A673 (cell line): ENCODE data around the gene TMEM131L. TPM values are rescaled to one million over a fixed set of nuclear protein-coding genes. Genes with fewer than 3 reads are reported as not detected.

Experiments used
- BruUV-seq: library from RNA; stranded (reverse); fragments of 400-500 nt; replicated peaks from 2 replicates; lab custom pipeline; 2021; lab: Mats Ljungman, UMichigan
- CTCF ChIA-PET: fragments of 300-600 bp; sonication (Branson Sonifier 250); formaldehyde crosslinking; loops from one replicate; lab custom pipeline; 2022; ENCODE audit warnings: antibody characterized with exemption; lab: Charles Lee
- POLR2A ChIA-PET: fragments of 300-600 bp; sonication (Branson Sonifier 250); formaldehyde crosslinking; loops from one replicate; lab custom pipeline; 2022; ENCODE audit warnings: antibody characterized with exemption; ENCODE audit not compliant: low non-redundant PET; lab: Charles Lee
- DNase-seq: peaks from one replicate; pipeline ENCODE4 v3.0.0-alpha.2; 2015; ENCODE audit warnings: low spot score
- H3K27ac ChIP-seq: fragments of 200-600 bp; sonication (generic); 2 replicates; pipeline ENCODE4 v1.5.1; 2016; ENCODE audit warnings: mixed run types, low read depth, mild to moderate bottlenecking, mixed read lengths, antibody characterized with exemption, low read length; ENCODE audit not compliant: poor library complexity, severe bottlenecking
- H3K27me3 ChIP-seq: fragments of 200-600 bp; sonication (generic); replicated peaks from 2 replicates; pipeline ENCODE4 v1.6.1; 2017; ENCODE audit warnings: mixed run types, low read depth, mild to moderate bottlenecking, mixed read lengths, antibody characterized with exemption, low read length; ENCODE audit not compliant: insufficient read depth, poor library complexity
- H3K36me3 ChIP-seq: fragments of 200-600 bp; sonication (generic); 2 replicates; pipeline ENCODE4 v1.6.1; 2016; ENCODE audit warnings: mixed run types, mild to moderate bottlenecking, mixed read lengths, antibody characterized with exemption, low read length; ENCODE audit not compliant: insufficient read depth, poor library complexity, severe bottlenecking
- H3K4me1 ChIP-seq: fragments of 200-600 bp; sonication (generic); 2 replicates; pipeline ENCODE4 v1.6.1; 2017; ENCODE audit warnings: mixed run types, mild to moderate bottlenecking, mixed read lengths, antibody characterized with exemption, low read length; ENCODE audit not compliant: insufficient read depth, poor library complexity, severe bottlenecking
- H3K4me3 ChIP-seq: fragments of 200-600 bp; sonication (generic); 2 replicates; pipeline ENCODE4 v1.5.1; 2016; ENCODE audit warnings: low read depth, mixed run types, mild to moderate bottlenecking, mixed read lengths, low read length; ENCODE audit not compliant: poor library complexity, severe bottlenecking
- H3K9me3 ChIP-seq: fragments of 200-600 bp; sonication (generic); 2 replicates; pipeline ENCODE4 v1.6.1; 2016; ENCODE audit warnings: mixed run types, low read depth, mild to moderate bottlenecking, mixed read lengths, antibody characterized with exemption, low read length; ENCODE audit not compliant: poor library complexity, severe bottlenecking
- EZH2 ChIP-seq: fragments of 200-600 bp; sonication (generic); IDR thresholded peaks from 2 replicates; pipeline ENCODE4 v1.6.1; 2017; ENCODE audit warnings: borderline replicate concordance, low read depth, mild to moderate bottlenecking, mixed read lengths, antibody characterized with exemption, low read length; ENCODE audit not compliant: poor library complexity, severe bottlenecking
- intact Hi-C: fragments of 100-400 bp; cut with micrococcal nuclease; formaldehyde crosslinking; loops from one replicate; pipeline ENCODE4 v1.10.0; 2022; ENCODE audit not compliant: unreplicated experiment
- total RNA-seq: library from RNA; stranded (reverse); gene quantifications from 2 replicates; pipeline ENCODE4 v1.2.3, GENCODE V29; 2021
- TF ChIP-seq, protein P1 (sequence below): fragments of 300-800, 200-600 bp; sonication (generic); conservative IDR thresholded peaks from 2 replicates; pipeline ENCODE4 v1.5.1; 2017; ENCODE audit warnings: low read depth, mild to moderate bottlenecking, antibody characterized with exemption, low read length, moderate library complexity, mixed read lengths

TMEM131L gene
- total RNA-seq, 1 experiment from 2014 or later: 18.4 TPM

DNA sequence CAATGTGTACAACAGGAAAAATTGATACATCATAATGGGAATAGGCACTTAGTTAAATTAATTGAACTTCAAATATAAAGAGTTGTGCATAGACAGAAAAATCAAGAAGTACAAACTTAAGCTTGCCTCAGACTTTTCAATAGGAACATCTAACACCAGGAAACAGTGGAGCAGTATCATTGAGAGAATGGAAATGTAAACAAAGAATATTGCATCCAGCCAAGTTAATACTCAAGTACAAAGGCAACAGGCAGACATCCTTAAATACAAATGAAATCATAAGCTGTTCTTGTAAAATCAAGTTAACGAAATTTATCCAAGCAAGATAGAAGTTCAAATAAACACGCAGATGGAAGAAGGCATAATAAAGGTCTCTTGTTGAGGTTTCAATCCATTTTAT lies 146.7 kb downstream of the TMEM131L start:
- Histone ChIP-seq H3K36me3 (peaks cover 14% of the 10 kb centered on the region), H3K4me3 (no peak overlapping the region), H3K4me1 (no peaks in the 10 kb centered on the region), H3K27ac (no peak overlapping the region), H3K9me3 (no peaks in the 10 kb centered on the region), H3K27me3 (no peaks in the 10 kb centered on the region)
- ChIA-PET CTCF (no interaction called here), POLR2A (no interaction called here)
- no peak for DNase-seq
- BruUV-seq: no TSS peak
- TF ChIP-seq EZH2: no peak
- TF ChIP-seq, protein P1, sequence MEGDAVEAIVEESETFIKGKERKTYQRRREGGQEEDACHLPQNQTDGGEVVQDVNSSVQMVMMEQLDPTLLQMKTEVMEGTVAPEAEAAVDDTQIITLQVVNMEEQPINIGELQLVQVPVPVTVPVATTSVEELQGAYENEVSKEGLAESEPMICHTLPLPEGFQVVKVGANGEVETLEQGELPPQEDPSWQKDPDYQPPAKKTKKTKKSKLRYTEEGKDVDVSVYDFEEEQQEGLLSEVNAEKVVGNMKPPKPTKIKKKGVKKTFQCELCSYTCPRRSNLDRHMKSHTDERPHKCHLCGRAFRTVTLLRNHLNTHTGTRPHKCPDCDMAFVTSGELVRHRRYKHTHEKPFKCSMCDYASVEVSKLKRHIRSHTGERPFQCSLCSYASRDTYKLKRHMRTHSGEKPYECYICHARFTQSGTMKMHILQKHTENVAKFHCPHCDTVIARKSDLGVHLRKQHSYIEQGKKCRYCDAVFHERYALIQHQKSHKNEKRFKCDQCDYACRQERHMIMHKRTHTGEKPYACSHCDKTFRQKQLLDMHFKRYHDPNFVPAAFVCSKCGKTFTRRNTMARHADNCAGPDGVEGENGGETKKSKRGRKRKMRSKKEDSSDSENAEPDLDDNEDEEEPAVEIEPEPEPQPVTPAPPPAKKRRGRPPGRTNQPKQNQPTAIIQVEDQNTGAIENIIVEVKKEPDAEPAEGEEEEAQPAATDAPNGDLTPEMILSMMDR: no peak
- intact Hi-C loops: no loop called here

- Histone ChIP-seq H3K27ac (no peak overlapping the region), H3K9me3 (no peaks in the 10 kb centered on the region), H3K4me3 (no peak overlapping the region), H3K4me1 (peaks cover 22% of the 10 kb centered on the region), H3K27me3 (no peaks in the 10 kb centered on the region), H3K36me3 (peaks cover 18% of the 10 kb centered on the region)
- DNase-seq: no peak
- intact Hi-C loops: no loop called here
- no peak for TF ChIP-seq EZH2
- TF ChIP-seq, protein P1: no peak
- ChIA-PET POLR2A (no interaction called here), CTCF (no interaction called here)
- no TSS peak for BruUV-seq
These were observed 149.9 kb downstream of the TMEM131L start for GRCh38 chr4:153616006-153616555.

- H3K4me3 ChIP-seq: no peak overlapping the region
- peak overlapping the region; percentile 7 for H3K27ac ChIP-seq
- peaks cover 22% of the 10 kb centered on the region for H3K4me1 ChIP-seq
- no peaks in the 10 kb centered on the region for H3K27me3 ChIP-seq
- H3K36me3 ChIP-seq: peaks cover 15% of the 10 kb centered on the region
- BruUV-seq: no TSS peak
- POLR2A ChIA-PET: no interaction called here
- intact Hi-C loops: no loop called here
- no peak for DNase-seq
- TF ChIP-seq, protein P1: no peak
- TF ChIP-seq EZH2: no peak
- CTCF ChIA-PET: no interaction called here
- H3K9me3 ChIP-seq: no peaks in the 10 kb centered on the region
These were observed 152.7 kb downstream of the TMEM131L start for GRCh38 chr4:153618833-153619232.
